Stimulated activated CD4-positive, alpha-beta T cell treated with anti-CD3 and anti-CD28 coated beads, Interleukin-2, amount 100 ng/mL, for 48 hours (primary cell): Measurements from ENCODE around the gene ITK.

Experiments used
- DNase-seq, 2 donors: peaks; one replicate each; pipeline ENCODE4 v3.0.0-alpha.2; 2020

The ITK gene

DNA sequence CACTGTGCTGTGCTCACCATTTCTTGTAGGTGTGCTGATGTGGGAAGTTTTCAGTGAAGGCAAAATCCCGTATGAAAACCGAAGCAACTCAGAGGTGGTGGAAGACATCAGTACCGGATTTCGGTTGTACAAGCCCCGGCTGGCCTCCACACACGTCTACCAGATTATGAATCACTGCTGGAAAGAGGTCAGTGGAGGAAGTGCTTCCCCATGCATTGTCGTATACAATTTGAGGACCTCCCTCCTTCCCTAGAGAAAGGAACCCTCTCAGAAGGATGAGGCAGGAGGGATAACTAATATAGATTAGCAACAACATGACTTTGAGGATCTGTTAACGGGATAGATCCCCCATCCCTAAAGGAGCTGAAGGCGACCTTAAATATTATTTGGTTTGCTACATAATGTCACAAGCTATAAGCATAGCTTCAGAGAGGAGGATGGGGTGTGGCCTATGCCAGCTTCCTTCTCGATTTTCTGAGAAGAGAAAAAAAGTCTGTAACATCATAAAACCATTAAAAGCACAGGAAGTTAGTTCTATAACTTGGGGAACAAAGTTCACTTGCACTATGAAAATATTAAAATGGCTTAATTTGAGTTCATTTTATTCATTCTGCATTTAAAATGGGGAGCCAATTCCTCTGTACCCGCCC is 68.3 kb downstream of the ITK start:
- no peak for DNase-seq

GRCh38 chr5:157252711-157253465 is 72.2 kb downstream of the ITK start:
- DNase-seq, result no peak

GRCh38 chr5:157253547-157253946 is 72.9 kb downstream of the ITK start:
- DNase-seq, result no peak

- DNase-seq, result no peak
Observed at GRCh38 chr5:157258450-157258849, 77.8 kb downstream of the ITK start.

DNA sequence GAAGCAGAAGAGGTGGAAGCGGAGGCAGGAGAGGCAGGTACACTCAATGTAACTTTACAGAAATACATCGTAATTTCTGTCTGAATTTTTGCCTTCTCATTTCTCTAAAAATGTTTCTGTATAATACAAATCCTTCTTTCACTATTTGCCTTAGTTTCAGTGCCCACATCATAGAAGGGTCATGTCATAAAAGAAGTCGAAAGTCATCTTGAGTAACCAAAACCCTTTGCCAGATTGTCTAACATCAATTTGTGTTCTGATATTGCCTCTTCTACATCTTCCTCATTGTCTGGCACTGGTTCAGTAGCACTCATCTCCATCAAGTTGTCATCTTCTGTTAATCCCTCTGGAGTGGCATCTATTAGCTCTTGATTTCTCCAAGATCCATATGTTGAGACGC is 79.1 kb downstream of the ITK start:
- no peak for DNase-seq

- DNase-seq, result no peak
Observed at GRCh38 chr5:157263496-157264090, 83.0 kb downstream of the ITK start.

DNA sequence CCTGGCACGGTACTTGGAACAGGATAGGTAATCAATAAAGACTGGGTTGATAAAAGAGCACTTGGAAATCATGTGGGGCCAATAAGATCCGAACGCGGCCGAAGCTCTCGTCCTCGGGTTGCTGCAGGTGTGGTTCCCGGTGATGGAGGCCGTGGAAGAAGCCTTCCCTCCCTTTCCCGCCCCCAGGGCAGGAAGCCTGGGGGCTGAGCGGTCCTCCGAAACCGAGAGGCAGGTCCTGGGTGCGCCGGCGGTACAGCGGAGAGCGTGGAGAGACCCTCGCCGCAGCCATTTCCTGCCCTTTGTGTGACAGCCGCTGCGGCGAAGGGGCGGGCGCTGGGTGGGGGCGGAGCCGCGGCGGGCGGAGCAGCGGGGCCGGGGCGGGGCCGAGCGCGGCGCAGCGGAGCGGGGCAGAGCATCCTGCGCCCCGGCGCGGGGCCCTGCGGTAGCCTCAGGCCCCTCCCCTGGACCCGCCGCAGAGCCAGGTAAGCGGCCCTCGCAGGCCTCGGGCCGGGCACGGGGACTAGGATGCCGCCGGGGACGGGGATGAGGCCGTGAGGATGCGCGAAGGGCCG is 85.2 kb downstream of the ITK start, which contains the start of gene CYFIP2:
TSS of gene CYFIP2 (plus strand) at position 410 of the 572 bp plus-strand sequence. CDS start 19,239 bp downstream, outside the sequence.
- DNase-seq, result peak; percentile 70 to 81

GRCh38 chr5:157266286-157267007 is 85.8 kb downstream of the ITK start:
- no peak for DNase-seq

GRCh38 chr5:157267025-157267424 is 86.4 kb downstream of the ITK start:
- no peak for DNase-seq

DNA sequence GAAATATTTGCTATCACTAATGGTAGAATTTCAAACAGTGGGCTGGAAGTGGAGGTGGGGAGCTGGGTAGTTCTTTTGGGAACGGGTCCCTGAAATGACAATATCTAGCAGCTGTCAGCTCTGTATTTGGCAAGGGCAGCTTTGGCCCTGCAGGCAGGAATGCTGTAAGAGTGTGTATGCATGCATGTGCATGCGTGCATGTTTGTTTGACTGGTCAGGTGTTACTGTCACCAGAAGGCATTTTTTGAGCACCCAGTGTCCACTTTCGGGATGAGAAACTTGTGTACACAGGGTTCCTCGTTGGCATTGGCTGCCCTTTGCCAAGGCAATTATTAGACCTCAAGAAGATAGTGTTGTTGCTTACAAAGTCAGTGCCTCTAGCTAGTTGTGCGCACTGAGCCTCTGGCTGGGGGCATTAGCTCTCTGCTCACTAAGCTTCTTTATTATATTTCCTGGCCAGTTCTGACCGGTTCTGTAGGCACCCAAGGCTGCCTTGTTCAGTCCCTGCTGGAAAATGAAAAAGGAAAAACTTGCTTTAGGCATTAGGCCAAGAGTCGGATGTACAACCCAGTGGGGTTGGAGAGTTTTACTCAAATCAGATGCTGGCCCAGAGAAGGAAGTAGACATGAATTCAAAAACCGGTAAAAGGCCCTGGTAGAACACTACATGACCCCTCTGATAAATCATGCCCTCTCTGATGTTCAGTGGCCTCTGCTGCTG is 87.3 kb downstream of the ITK start:
- no peak for DNase-seq

- DNase-seq, result no peak
Observed at GRCh38 chr5:157269165-157269671, 88.6 kb downstream of the ITK start.

DNA sequence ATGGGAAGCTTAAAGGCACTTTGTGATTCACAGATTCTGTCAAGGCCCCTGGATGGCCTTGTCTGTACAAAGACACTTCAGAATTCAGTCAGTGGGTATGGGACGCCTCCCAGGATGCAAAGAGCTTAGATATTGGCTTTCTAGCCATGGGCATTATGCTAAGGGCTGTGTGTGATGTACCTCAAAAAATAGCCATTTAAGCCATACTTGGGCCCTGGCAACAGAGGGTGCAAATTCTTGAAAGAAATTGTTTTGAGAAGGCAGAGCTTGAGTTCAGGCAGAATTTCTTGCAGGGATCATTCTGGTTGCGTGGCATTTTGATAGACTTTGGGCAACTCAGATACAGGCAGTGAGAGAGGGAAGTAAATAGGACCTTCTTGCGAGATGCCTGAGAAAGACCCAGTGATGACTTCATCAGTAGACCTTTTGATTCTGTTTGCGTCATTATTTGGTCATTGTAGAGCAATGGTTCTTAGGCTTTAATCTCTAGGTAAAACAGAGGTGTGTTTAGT is 89.2 kb downstream of the ITK start:
- DNase-seq, result no peak

GRCh38 chr5:157270771-157271170 is 90.1 kb downstream of the ITK start:
- no peak for DNase-seq

DNA sequence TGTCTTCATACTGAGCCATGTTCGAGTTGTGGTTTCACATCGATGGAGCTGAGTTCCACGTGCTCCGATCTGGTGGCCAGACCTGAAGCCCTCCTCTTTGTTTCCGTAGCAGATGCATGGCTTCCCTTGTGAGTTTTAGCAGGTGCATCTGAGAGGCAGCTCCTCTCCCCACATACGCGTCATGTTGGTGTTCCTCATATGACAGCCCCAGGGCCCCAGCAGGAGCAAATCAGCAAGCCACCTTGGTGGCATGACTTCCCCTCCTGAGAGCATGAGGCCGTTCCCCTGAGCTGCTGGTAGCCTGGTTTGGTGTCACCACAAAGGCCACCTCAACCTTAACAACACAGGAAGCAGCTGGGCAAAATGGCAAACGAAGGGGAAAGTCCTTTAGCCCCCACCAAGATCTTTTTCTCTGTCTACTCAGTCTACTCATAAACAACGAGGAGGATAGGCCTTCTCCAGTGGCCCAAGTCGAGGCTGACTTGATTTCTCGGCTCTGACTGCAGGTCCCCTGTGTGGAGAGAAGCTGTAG is 91.2 kb downstream of the ITK start:
- DNase-seq, result peak in 1 of 2 donors; percentile 70

DNA sequence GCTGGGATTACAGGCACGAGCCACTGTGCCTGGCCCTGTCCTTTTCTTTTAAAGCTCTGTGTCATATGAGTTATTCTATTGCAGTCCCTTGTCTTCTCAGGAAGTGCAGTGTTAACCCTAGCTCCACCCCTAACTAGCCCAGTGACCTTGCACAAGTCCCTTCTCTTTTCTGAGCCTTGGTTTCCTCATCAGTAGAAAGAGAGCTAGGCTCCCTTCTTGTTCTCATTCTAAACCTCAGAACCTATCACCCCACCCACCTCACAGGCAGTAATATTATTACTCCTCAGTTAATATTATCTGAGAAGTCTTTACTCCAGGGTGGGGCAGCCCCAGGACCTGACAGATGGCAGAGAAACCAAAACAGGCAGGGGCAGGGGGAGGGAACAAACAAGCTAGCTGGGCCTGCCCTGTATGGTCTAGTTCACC is 92.5 kb downstream of the ITK start:
- DNase-seq, result no peak

DNA sequence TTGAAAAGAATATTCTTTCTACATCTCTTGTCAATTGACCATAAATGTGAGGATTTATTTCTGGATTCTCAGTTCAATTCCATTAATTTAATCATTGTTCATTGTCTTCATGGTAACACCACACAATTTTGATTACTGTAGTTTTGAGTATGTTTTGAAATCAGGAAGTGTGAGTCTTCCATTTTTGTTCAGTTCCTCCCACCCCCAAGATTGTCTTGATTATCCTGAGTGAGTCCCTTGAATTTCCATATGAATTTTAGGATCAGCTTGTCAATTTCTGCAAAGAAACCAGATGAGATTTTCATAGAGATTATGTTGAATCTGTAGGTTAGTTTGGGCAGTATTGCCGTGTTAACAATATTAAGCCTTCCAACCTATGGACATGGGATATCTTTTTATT is 94.8 kb downstream of the ITK start:
- DNase-seq, result no peak

GRCh38 chr5:157278319-157279037 is 97.8 kb downstream of the ITK start:
- DNase-seq, result no peak

GRCh38 chr5:157279605-157280239 is 99.1 kb downstream of the ITK start:
- DNase-seq, result no peak

- no peak for DNase-seq
Observed at GRCh38 chr5:157280927-157281326, 100.3 kb downstream of the ITK start.

- no peak for DNase-seq
Observed at GRCh38 chr5:157282150-157282549, 101.5 kb downstream of the ITK start.
